ENCODE measurements around the gene HSD17B2.

HSD17B2 gene

GRCh38 chr16:82020051-82020450, 15.0 kb upstream of the HSD17B2 start:
- DNase-seq = no peak

- DNase-seq = no peak
Observed at GRCh38 chr16:82023206-82023605, 11.8 kb upstream of the HSD17B2 start.

- DNase-seq = no peak
Observed at GRCh38 chr16:82024316-82024715, 10.7 kb upstream of the HSD17B2 start.

GRCh38 chr16:82024883-82025282, 10.2 kb upstream of the HSD17B2 start:
- no peak for DNase-seq

- no peak for DNase-seq
Observed at GRCh38 chr16:82027629-82028064, 7.4 kb upstream of the HSD17B2 start.

- no peak for DNase-seq
Observed at GRCh38 chr16:82031116-82032084, 3.7 kb upstream of the HSD17B2 start.

GRCh38 chr16:82033006-82033405, 2.0 kb upstream of the HSD17B2 start:
- DNase-seq = no peak

GRCh38 chr16:82033683-82034300, 1.3 kb upstream of the HSD17B2 start:
- DNase-seq = no peak

- DNase-seq = no peak
Observed at GRCh38 chr16:82037251-82037650, 2.2 kb downstream of the HSD17B2 start.

GRCh38 chr16:82037666-82038065, 2.6 kb downstream of the HSD17B2 start:
- DNase-seq = no peak

GRCh38 chr16:82040296-82040695, 5.2 kb downstream of the HSD17B2 start:
- DNase-seq = no peak

GRCh38 chr16:82041542-82041941, 6.5 kb downstream of the HSD17B2 start:
- DNase-seq = no peak

GRCh38 chr16:82042144-82042543, 7.1 kb downstream of the HSD17B2 start:
- DNase-seq = no peak

- no peak for DNase-seq
Observed at GRCh38 chr16:82042846-82043245, 7.8 kb downstream of the HSD17B2 start.

GRCh38 chr16:82043680-82044584, 8.9 kb downstream of the HSD17B2 start:
- no peak for DNase-seq

- no peak for DNase-seq
Observed at GRCh38 chr16:82044585-82044911, 9.5 kb downstream of the HSD17B2 start.

GRCh38 chr16:82045465-82045864, 10.4 kb downstream of the HSD17B2 start:
- no peak for DNase-seq

GRCh38 chr16:82046541-82046940, 11.5 kb downstream of the HSD17B2 start:
- DNase-seq = no peak

GRCh38 chr16:82046941-82047340, 11.9 kb downstream of the HSD17B2 start:
- DNase-seq = no peak

- no peak for DNase-seq
Observed at GRCh38 chr16:82047374-82047773, 12.3 kb downstream of the HSD17B2 start.

- no peak for DNase-seq
Observed at GRCh38 chr16:82047787-82048186, 12.7 kb downstream of the HSD17B2 start.

GRCh38 chr16:82049484-82049883, 14.4 kb downstream of the HSD17B2 start:
- DNase-seq = no peak

GRCh38 chr16:82050506-82050905, 15.5 kb downstream of the HSD17B2 start:
- DNase-seq = no peak

All from CD4-positive, alpha-beta T cell treated with Interleukin-12 subunit alpha and Interleukin-12 subunit beta, for 1 hour (primary cell).